Suprapubic skin (tissue), 4 donors: ENCODE measurements around the gene NR3C2.

ENCODE experiments used
- CTCF ChIP-seq, 2 donors: fragments of 200-600 bp in 1 of 2; fragments of 450-650 bp in 1 of 2; sonication (generic) in 1 of 2; IDR thresholded peaks; one replicate each; pipeline ENCODE4 v1.5.1; 2016 to 2019; ENCODE audit warnings: antibody characterized with exemption in 2 of 2, mild to moderate bottlenecking in 1 of 2, moderate library complexity in 1 of 2
- POLR2A ChIP-seq, 2 donors: fragments of 450-650 bp; IDR thresholded peaks; one replicate each; pipeline ENCODE4 v1.6.1; 2017; ENCODE audit warnings: antibody characterized with exemption in 2 of 2, mild to moderate bottlenecking in 2 of 2, moderate library complexity in 2 of 2
- POLR2AphosphoS5 ChIP-seq, 3 donors: sonication (generic); formaldehyde crosslinking; IDR thresholded peaks; one replicate each; pipeline ENCODE4 v1.6.1; 2017; ENCODE audit warnings: antibody characterized with exemption in 3 of 3

- TF ChIP-seq POLR2A (IDR thresholded peaks at IDR 0.05) (no peak), CTCF (IDR thresholded peaks at IDR 0.05) (no peak), POLR2AphosphoS5 (IDR thresholded peaks at IDR 0.05) (no peak)
Observed at GRCh38 chr4:148238086-148238485, 204.1 kb downstream of the NR3C2 start.
